Subcutaneous adipose tissue (tissue), 4 donors: ENCODE measurements around the gene MMP11. TPM values are rescaled to one million over a fixed set of nuclear protein-coding genes. Genes with fewer than 3 reads are reported as not detected.

ENCODE experiments used
- total RNA-seq, 4 donors: library from RNA; depleted of rRNA; stranded (reverse); fragments of >200 nt; gene quantifications; one replicate each; pipeline ENCODE4 v1.1.0, GENCODE V29; 2016
- TF ChIP-seq, protein P1 (sequence below): fragments of 450-650 bp; IDR thresholded peaks from one replicate; pipeline ENCODE4 v1.5.1; 2016; ENCODE audit warnings: low read depth, mild to moderate bottlenecking, control low read depth, antibody characterized with exemption, moderate library complexity

The MMP11 gene
- total RNA-seq, 4 donors from 2014 or later, result 2.1 to 2.8 (median 2.2) TPM

DNA sequence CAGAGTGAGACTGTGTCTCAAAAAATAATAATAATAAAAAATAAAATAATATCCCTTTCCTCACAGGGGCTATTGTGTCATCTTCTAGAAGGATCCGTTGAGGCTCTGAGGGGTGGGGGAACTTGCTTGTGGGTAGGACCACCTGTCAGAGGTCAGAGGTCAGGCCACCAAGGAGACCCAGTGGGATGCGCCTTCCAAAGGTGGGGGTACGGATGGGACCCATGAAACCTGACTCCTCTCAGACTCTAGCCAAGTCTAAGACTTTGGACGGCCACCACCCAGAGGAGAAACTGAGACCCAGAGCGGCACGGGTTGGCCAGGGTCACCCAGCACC lies 367 bp upstream of the MMP11 start:
- TF ChIP-seq, protein P1, sequence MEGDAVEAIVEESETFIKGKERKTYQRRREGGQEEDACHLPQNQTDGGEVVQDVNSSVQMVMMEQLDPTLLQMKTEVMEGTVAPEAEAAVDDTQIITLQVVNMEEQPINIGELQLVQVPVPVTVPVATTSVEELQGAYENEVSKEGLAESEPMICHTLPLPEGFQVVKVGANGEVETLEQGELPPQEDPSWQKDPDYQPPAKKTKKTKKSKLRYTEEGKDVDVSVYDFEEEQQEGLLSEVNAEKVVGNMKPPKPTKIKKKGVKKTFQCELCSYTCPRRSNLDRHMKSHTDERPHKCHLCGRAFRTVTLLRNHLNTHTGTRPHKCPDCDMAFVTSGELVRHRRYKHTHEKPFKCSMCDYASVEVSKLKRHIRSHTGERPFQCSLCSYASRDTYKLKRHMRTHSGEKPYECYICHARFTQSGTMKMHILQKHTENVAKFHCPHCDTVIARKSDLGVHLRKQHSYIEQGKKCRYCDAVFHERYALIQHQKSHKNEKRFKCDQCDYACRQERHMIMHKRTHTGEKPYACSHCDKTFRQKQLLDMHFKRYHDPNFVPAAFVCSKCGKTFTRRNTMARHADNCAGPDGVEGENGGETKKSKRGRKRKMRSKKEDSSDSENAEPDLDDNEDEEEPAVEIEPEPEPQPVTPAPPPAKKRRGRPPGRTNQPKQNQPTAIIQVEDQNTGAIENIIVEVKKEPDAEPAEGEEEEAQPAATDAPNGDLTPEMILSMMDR, result no peak

DNA sequence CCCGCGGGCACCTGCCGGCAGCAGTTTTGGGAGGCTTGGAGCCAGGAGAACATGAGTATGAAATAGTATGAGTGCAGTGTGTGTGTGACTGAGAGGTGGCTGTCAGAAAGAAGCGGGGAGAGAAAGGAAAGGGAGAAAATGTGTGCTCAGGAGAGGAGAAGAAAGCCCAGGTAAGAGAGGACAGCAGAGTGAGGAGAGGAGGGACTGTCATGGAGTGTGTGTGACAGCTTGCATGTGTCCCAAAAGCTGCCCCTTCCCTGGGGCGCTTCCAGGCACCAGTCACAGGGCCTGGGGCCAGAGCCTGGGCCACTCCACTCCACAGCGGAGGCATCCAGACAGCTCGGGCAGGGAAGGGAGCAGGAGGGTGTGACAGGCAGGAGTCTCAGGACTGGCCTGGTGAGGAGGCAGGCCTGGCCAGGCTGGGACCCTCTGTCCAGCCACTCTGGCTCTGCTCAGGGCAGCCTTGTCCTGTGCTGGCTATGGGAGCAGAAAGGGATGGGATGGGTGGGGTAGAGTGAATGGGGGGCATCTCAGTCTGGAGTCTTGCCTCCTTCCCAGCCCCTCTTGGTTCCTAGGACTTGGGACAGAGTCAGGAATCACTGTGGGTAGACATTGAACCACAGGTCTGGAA lies 949 bp downstream of the MMP11 start:
- TF ChIP-seq, protein P1, result no peak

DNA sequence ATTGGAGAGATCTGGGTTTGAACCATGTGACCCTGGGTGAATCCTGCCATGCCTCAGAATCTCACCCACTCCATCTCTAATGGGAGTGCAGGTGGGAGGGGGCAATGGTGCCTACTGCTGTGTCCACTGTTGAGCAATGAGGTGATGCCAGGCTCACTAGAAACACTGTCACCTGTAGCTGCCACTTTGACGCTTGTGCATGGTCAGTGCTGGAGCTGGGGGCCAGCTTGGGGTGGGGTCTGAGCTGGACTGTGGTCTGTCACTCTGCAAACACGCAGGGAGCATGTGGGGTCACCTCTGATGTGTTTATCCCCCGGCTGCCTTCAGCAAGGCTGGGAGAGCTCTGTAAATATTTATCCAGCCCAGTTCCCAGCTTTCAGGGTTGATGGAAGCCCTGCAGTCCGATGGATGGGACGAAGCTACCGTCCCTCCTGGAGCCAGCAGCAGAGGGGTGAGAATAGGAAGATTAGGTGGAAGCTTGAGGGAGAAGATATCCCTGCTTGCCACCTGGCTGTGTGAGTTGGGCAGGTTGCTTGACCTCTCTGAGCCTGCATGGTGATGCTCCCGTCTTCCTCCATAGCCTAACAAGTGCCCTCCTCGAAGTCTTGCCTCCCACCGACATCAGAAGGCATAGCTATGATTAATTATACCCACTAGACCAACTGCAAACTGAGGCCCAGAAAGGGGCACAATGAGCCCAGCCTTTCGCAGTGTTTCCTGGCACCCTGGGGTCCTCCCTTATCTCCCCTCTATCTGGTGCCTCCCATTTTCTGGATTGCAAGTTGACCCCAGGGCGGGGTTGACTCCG lies 1.7 kb downstream of the MMP11 start:
- TF ChIP-seq, protein P1, result no peak

DNA sequence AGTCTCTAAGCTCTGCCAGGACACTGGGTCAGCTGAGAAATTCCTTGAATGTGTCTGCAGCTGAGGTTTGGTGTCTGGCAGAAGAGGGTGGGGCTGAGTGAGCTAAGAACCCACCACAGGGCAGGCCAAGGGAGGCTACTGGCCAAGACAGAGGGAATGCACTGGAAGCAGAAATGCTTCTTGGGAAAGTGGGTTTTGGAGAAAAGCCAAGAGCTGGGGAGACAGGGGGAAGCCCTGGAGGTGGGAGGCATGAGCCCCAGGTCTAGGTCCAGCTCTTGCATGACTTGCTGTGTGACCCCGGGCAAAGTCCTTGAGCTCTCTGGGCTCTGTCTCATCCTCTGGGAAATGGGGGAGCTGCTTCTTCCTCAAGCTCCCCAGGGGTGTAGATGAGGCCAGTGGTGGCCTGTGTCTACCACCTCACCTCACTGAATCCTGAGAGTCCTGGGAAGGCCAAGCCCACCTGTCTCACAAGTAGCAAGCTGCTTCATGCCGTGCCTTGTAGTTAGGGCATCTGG lies 2.3 kb downstream of the MMP11 start:
- TF ChIP-seq, protein P1, result no peak

DNA sequence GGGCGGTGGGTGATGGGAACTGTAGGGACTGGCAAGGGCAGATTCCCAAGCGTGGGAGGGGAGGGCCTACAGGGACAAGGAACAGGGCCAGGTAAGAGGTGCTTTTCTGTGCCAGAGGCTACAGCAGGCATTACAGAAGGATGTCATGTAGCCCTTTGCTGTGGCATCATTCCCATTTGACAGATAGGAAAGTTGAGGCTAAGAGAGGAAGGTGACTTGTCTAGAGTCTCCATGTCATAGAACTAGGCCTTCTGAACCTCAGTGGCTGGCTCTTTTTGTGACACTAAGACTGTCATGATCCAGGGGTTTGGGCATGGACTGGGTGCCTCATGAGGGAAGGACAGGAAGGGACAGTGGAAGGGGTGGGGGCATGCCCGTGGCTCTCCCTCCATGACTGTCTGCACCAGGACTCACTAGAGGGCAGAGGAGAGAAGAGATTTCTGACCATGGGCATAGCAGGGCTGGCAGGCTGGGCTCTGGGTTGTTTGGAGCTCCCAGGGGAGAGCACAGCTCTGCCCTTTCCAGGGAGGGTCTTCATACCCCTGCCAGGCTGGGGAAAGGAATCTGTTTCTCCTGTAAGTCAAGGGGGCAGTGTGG lies 3.2 kb downstream of the MMP11 start:
- TF ChIP-seq, protein P1, result no peak

DNA sequence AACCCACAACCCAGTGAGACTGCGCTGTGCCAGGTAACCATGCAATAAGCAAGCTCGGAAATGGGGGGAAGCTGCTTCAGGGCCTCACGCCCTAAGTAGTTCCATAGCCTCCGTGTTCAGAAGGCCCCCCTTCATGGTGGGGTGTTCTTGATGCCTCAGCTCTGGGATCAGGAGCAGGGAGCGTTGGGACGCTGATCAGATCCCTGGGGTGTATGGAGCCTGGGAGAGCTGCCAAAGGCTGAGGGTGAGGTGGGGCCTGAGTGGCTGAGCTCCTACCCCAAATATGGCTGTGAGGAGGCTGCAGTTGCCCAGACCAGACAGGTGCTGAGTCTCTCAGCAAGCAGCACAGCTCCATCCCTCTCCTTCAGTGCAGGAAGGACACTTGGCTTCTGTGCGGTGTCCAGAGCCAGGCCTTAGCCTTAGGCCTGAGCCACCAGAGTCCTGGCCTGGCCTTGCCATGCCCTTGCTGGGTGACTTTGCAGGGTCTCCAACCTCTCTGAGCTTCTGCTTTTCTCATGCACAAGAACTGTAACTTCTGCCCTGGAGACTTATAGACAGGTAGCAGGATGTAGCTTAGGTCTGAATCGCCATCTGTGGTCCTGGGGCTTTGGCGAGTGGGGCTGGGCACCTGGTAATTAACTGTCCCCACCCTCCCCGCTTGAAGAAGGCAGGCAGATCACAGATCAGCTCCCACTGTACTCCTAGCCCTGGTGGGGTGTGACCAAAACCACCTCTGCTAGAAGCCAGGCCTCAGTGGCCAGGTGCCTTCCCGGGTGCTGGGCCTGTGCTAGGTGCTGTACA lies 5.3 kb downstream of the MMP11 start:
- TF ChIP-seq, protein P1, result no peak
